ENCODE measurements around the gene SYT9.

SYT9 gene

GRCh38 chr11:7471071-7471470 is 219.4 kb downstream of the SYT9 start:
- no peak for DNase-seq (ENCODE audit: low spot score)

- DNase-seq (ENCODE audit: low spot score), result no peak
Observed at GRCh38 chr11:7473717-7474116, 222.0 kb downstream of the SYT9 start.

- DNase-seq (ENCODE audit: low spot score), result no peak
Observed at GRCh38 chr11:7480113-7480512, 228.4 kb downstream of the SYT9 start.

- no peak for DNase-seq (ENCODE audit: low spot score)
Observed at GRCh38 chr11:7484131-7484530, 232.4 kb downstream of the SYT9 start.

- no peak for DNase-seq (ENCODE audit: low spot score)
Observed at GRCh38 chr11:7484645-7485044, 232.9 kb downstream of the SYT9 start.

GRCh38 chr11:7485186-7486097 is 233.7 kb downstream of the SYT9 start, which contains the start of gene OLFML1:
OLFML1 (plus strand) TSS chr11:7485506; CDS start chr11:7485876, 370 bp downstream.
- DNase-seq (ENCODE audit: low spot score), result no peak

GRCh38 chr11:7486098-7486780 is 234.5 kb downstream of the SYT9 start:
- DNase-seq (ENCODE audit: low spot score), result no peak

GRCh38 chr11:7486781-7487140 is 235.1 kb downstream of the SYT9 start:
- no peak for DNase-seq (ENCODE audit: low spot score)

- DNase-seq (ENCODE audit: low spot score), result no peak
Observed at GRCh38 chr11:7487360-7487759, 235.7 kb downstream of the SYT9 start.

GRCh38 chr11:7488681-7489080 is 237.0 kb downstream of the SYT9 start:
- no peak for DNase-seq (ENCODE audit: low spot score)

GRCh38 chr11:7489376-7489775 is 237.7 kb downstream of the SYT9 start:
- DNase-seq (ENCODE audit: low spot score), result no peak

- no peak for DNase-seq (ENCODE audit: low spot score)
Observed at GRCh38 chr11:7490054-7490453, 238.3 kb downstream of the SYT9 start.

- no peak for DNase-seq (ENCODE audit: low spot score)
Observed at GRCh38 chr11:7490535-7490934, 238.8 kb downstream of the SYT9 start.

- no peak for DNase-seq (ENCODE audit: low spot score)
Observed at GRCh38 chr11:7492253-7492652, 240.5 kb downstream of the SYT9 start.

- no peak for DNase-seq (ENCODE audit: low spot score)
Observed at GRCh38 chr11:7493670-7494069, 242.0 kb downstream of the SYT9 start.

GRCh38 chr11:7494086-7494745 is 242.5 kb downstream of the SYT9 start:
- no peak for DNase-seq (ENCODE audit: low spot score)

GRCh38 chr11:7495882-7496551 is 244.3 kb downstream of the SYT9 start:
- no peak for DNase-seq (ENCODE audit: low spot score)

GRCh38 chr11:7498193-7498592 is 246.5 kb downstream of the SYT9 start:
- no peak for DNase-seq (ENCODE audit: low spot score)

GRCh38 chr11:7499081-7499480 is 247.4 kb downstream of the SYT9 start:
- no peak for DNase-seq (ENCODE audit: low spot score)

- no peak for DNase-seq (ENCODE audit: low spot score)
Observed at GRCh38 chr11:7500251-7500650, 248.5 kb downstream of the SYT9 start.

GRCh38 chr11:7501251-7501650 is 249.5 kb downstream of the SYT9 start:
- no peak for DNase-seq (ENCODE audit: low spot score)

GRCh38 chr11:7501894-7502293 is 250.2 kb downstream of the SYT9 start:
- DNase-seq (ENCODE audit: low spot score), result no peak
